A549 (cell line): Measurements from ENCODE around the gene SAT2. TPM values are rescaled to one million over a fixed set of nuclear protein-coding genes. Genes with fewer than 3 reads are reported as not detected.

Source experiments
- BHLHE40 ChIP-seq: IDR thresholded peaks from 2 replicates; pipeline ENCODE4 v1.6.1; 2012; ENCODE audit warnings: low read depth, low read length, inconsistent platforms
- CBX2 ChIP-seq: fragments of 200-600 bp; sonication (generic); IDR thresholded peaks from 2 replicates; pipeline ENCODE4 v1.6.1; 2016; ENCODE audit warnings: low read depth, mild to moderate bottlenecking, borderline replicate concordance
- CBX8 ChIP-seq: fragments of 200-600 bp; sonication (generic); IDR thresholded peaks from 2 replicates; pipeline ENCODE4 v1.6.1; 2016
- CHD2 ChIP-seq: fragments of 150-350 bp; IDR thresholded peaks from 2 replicates; pipeline ENCODE4 v1.6.1; 2014; ENCODE audit warnings: low read length; ENCODE audit not compliant: partially characterized antibody
- EHF ChIP-seq: fragments of 250-450 bp; sonication (Bioruptor Pico); IDR thresholded peaks from 2 replicates; pipeline ENCODE4 v1.5.0; 2020; ENCODE audit warnings: mild to moderate bottlenecking
- EHMT2 ChIP-seq: fragments of 200-600 bp; sonication (generic); IDR thresholded peaks from 2 replicates; pipeline ENCODE4 v1.6.1; 2016; ENCODE audit warnings: antibody characterized with exemption, low read depth, mild to moderate bottlenecking, moderate library complexity
- ESRRA ChIP-seq: fragments of 150-350 bp; IDR thresholded peaks from 2 replicates; pipeline ENCODE4 v1.6.1; 2014; ENCODE audit warnings: mild to moderate bottlenecking, low read length, borderline replicate concordance
- FOSB ChIP-seq: fragments of 250-450 bp; sonication (Bioruptor Pico); IDR thresholded peaks from 2 replicates; pipeline ENCODE4 v1.5.0; 2020; ENCODE audit warnings: mild to moderate bottlenecking, moderate library complexity
- FOXS1 ChIP-seq: fragments of 250-450 bp; sonication (Bioruptor Pico); IDR thresholded peaks from 2 replicates; pipeline ENCODE4 v1.5.0; 2020; ENCODE audit warnings: mild to moderate bottlenecking, moderate library complexity
- GATA3 ChIP-seq: IDR thresholded peaks from 2 replicates; pipeline ENCODE4 v1.6.1; 2012; ENCODE audit warnings: borderline replicate concordance
- HDAC2 ChIP-seq: fragments of 200-600 bp; sonication (generic); IDR thresholded peaks from 2 replicates; pipeline ENCODE4 v1.6.1; 2016
- HOXA7 ChIP-seq: fragments of 250-450 bp; sonication (Bioruptor Pico); IDR thresholded peaks from 2 replicates; pipeline ENCODE4 v1.5.0; 2020; ENCODE audit warnings: mild to moderate bottlenecking, moderate library complexity
- HOXB13 ChIP-seq: fragments of 250-450 bp; sonication (Bioruptor Pico); IDR thresholded peaks from 2 replicates; pipeline ENCODE4 v1.5.0; 2020; ENCODE audit warnings: low read depth, mild to moderate bottlenecking, moderate library complexity
- HOXB5 ChIP-seq: fragments of 250-450 bp; sonication (Bioruptor Pico); IDR thresholded peaks from 2 replicates; pipeline ENCODE4 v1.5.0; 2020; ENCODE audit warnings: mild to moderate bottlenecking, moderate library complexity
- KDM1A ChIP-seq: fragments of 200-600 bp; sonication (generic); IDR thresholded peaks from 2 replicates; pipeline ENCODE4 v1.6.1; 2016; ENCODE audit warnings: low read depth, mild to moderate bottlenecking
- KDM5A ChIP-seq: fragments of 200-600 bp; sonication (generic); IDR thresholded peaks from 2 replicates; pipeline ENCODE4 v1.6.1; 2016; ENCODE audit warnings: antibody characterized with exemption, mild to moderate bottlenecking
- MYC ChIP-seq: IDR thresholded peaks from 2 replicates; pipeline ENCODE4 v1.6.1; 2012; ENCODE audit warnings: mild to moderate bottlenecking, inconsistent platforms, low read length, improper control_type of control experiment, borderline replicate concordance
- NFE2L2 ChIP-seq: fragments of 150-350 bp; conservative IDR thresholded peaks from 2 replicates; pipeline ENCODE4 v1.6.1; 2014; ENCODE audit warnings: low read length
- NPAS2 ChIP-seq: fragments of 250-450 bp; sonication (Bioruptor Pico); IDR thresholded peaks from 2 replicates; pipeline ENCODE4 v1.8.0; 2022; ENCODE audit warnings: mild to moderate bottlenecking, moderate library complexity, borderline replicate concordance
- NR3C1 ChIP-seq: fragments of >200 bp; sonication (Bioruptor Twin); formaldehyde crosslinking; IDR thresholded peaks from 3 replicates; pipeline ENCODE4 v1.6.1; 2017
- POLR2A ChIP-seq: IDR thresholded peaks from 2 replicates; pipeline ENCODE4 v1.6.1; 2012; ENCODE audit warnings: mild to moderate bottlenecking, low read length
- POLR2AphosphoS2 ChIP-seq: conservative IDR thresholded peaks from 2 replicates; pipeline ENCODE4 v1.6.1; 2012; ENCODE audit warnings: low read length, improper control_type of control experiment, inconsistent platforms
- RAD21 ChIP-seq, 2 experiments: fragments of >200 bp in 1 of 2; sonication (Bioruptor Twin) in 1 of 2; formaldehyde crosslinking in 1 of 2; IDR thresholded peaks in 1 of 2; conservative IDR thresholded peaks in 1 of 2; 2 replicates in 1 of 2; 3 replicates in 1 of 2; pipeline ENCODE4 v1.6.1; 2012 to 2018; ENCODE audit warnings: inconsistent platforms in 1 of 2
- RARB ChIP-seq: fragments of 250-450 bp; sonication (Bioruptor Pico); IDR thresholded peaks from 2 replicates; pipeline ENCODE4 v1.8.0; 2021; ENCODE audit warnings: mild to moderate bottlenecking, moderate library complexity
- SMC3 ChIP-seq: fragments of >200 bp; sonication (Bioruptor Twin); formaldehyde crosslinking; IDR thresholded peaks from 3 replicates; pipeline ENCODE4 v1.6.1; 2018; ENCODE audit warnings: inconsistent platforms
- ZC3H11A ChIP-seq: fragments of 450-650 bp; IDR thresholded peaks from 2 replicates; pipeline ENCODE4 v1.6.1; 2014; ENCODE audit warnings: antibody characterized with exemption, mild to moderate bottlenecking
- ZNF302 ChIP-seq: fragments of 250-450 bp; sonication (Bioruptor Pico); IDR thresholded peaks from 2 replicates; pipeline ENCODE4 v1.9.0; 2021; ENCODE audit warnings: inconsistent platforms, mild to moderate bottlenecking, moderate library complexity
- polyA plus RNA-seq, 4 experiments: library from polyadenylated mRNA; depleted of rRNA in 3 of 4; stranded (reverse); fragments of >200 nt; fragmentation: RNase III in 1 of 4; extraction: RNeasy Plus Mini Kit Qiagen cat#74134 plus additional on column Dnase treatment in 1 of 4; gene quantifications; 2 replicates in 3 of 4; 3 replicates in 1 of 4; pipeline ENCODE4 v1.2.3, GENCODE V29; 2011 to 2017
- TF ChIP-seq, protein P1 (sequence below): IDR thresholded peaks from 2 replicates; pipeline ENCODE4 v1.6.1; 2012; ENCODE audit warnings: low read depth, borderline replicate concordance
- TF ChIP-seq, protein P2 (sequence below): fragments of 250-450 bp; sonication (Bioruptor Pico); IDR thresholded peaks from 2 replicates; pipeline ENCODE4 v1.5.0; 2021; ENCODE audit warnings: mild to moderate bottlenecking, moderate library complexity, borderline replicate concordance
- TF ChIP-seq, protein P3 (sequence below): fragments of 450-650 bp; IDR thresholded peaks from 2 replicates; pipeline ENCODE4 v1.6.1; 2014; ENCODE audit warnings: antibody characterized with exemption
- TF ChIP-seq, protein P4 (sequence below): IDR thresholded peaks from 2 replicates; pipeline ENCODE4 v1.6.1; 2012
- TF ChIP-seq, protein P5 (sequence below): fragments of >200 bp; sonication (Bioruptor Twin); formaldehyde crosslinking; IDR thresholded peaks from 3 replicates; pipeline ENCODE4 v1.5.1; 2016
- TF ChIP-seq, protein P6 (sequence below): fragments of 200-600 bp; sonication (generic); IDR thresholded peaks from 2 replicates; pipeline ENCODE4 v1.6.1; 2016; ENCODE audit warnings: antibody characterized with exemption, mild to moderate bottlenecking, moderate library complexity

Gene SAT2
- polyA plus RNA-seq, 2 of the 4 experiments (the other 2 are of a cell fraction) = 38.1 to 76.3 TPM

DNA sequence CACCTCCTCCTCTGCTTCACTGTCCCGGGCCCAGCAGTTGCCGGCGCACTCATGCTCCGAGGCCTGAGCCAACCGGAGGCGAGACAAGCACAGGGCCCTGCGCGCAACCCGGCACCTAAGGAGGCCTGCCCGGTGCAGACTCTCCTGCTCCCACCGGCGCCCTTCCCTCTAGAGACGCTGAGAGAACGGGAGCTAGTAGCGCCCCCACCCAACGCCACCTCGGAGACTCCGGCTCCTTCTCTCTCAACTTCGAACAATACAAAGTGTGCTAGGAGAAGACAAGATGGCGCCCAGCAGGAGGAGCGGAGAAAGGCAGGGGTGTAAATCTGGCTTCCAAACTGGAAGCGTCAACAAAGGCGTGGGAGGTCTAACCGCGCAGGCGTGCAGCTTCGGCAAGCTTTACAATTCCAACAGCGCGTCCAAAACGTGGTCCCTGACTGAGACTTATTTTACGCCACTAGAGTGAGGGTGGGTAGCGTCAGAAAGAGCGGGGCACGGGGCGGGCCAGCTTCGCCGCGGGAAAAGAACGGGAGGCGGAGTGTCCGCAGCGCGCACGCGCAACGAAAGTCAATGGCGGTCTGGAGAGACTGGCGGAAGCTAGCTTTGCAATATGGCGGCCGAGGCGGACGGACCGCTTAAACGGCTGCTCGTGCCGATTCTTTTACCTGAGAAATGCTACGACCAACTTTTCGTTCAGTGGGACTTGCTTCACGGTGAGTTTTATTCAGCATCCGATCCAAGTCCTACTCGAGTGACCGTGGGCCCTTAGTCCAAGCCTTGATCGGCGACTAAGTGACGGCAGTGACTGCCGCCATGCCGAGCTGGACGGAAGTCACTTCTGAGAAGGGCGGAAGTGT, 44.1 kb downstream of the SAT2 start, which contains the start of gene MPDU1 (continued):
- TF ChIP-seq, protein P1, sequence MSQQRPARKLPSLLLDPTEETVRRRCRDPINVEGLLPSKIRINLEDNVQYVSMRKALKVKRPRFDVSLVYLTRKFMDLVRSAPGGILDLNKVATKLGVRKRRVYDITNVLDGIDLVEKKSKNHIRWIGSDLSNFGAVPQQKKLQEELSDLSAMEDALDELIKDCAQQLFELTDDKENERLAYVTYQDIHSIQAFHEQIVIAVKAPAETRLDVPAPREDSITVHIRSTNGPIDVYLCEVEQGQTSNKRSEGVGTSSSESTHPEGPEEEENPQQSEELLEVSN = peak; percentile 99
- TF ChIP-seq FOXS1 (CRISPR knock-in tag) = peak; percentile 86
- no peak for TF ChIP-seq NR3C1
- TF ChIP-seq ZNF302 (CRISPR knock-in tag) = peak; percentile 86
- TF ChIP-seq, protein P2, sequence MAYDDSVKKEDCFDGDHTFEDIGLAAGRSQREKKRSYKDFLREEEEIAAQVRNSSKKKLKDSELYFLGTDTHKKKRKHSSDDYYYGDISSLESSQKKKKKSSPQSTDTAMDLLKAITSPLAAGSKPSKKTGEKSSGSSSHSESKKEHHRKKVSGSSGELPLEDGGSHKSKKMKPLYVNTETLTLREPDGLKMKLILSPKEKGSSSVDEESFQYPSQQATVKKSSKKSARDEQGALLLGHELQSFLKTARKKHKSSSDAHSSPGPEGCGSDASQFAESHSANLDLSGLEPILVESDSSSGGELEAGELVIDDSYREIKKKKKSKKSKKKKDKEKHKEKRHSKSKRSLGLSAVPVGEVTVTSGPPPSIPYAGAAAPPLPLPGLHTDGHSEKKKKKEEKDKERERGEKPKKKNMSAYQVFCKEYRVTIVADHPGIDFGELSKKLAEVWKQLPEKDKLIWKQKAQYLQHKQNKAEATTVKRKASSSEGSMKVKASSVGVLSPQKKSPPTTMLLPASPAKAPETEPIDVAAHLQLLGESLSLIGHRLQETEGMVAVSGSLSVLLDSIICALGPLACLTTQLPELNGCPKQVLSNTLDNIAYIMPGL (CRISPR knock-in tag) = peak; percentile 92; the same call in 1 of the 2 replicates
- TF ChIP-seq, protein P3, sequence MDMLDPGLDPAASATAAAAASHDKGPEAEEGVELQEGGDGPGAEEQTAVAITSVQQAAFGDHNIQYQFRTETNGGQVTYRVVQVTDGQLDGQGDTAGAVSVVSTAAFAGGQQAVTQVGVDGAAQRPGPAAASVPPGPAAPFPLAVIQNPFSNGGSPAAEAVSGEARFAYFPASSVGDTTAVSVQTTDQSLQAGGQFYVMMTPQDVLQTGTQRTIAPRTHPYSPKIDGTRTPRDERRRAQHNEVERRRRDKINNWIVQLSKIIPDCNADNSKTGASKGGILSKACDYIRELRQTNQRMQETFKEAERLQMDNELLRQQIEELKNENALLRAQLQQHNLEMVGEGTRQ = peak; percentile 57
- TF ChIP-seq HDAC2 = peak; percentile 79; the same call in 1 of the 2 replicates
- TF ChIP-seq POLR2A = peak; percentile 74
- peak; percentile 79 for TF ChIP-seq NPAS2
- peak; percentile 85 for TF ChIP-seq MYC
- no peak for TF ChIP-seq CHD2
- peak; percentile 97 for TF ChIP-seq EHF
- no peak for TF ChIP-seq CBX2
- peak; percentile 95 for TF ChIP-seq HOXB5 (CRISPR knock-in tag)
- TF ChIP-seq, protein P4, sequence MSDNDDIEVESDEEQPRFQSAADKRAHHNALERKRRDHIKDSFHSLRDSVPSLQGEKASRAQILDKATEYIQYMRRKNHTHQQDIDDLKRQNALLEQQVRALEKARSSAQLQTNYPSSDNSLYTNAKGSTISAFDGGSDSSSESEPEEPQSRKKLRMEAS = peak; percentile 99
- TF ChIP-seq, protein P5, sequence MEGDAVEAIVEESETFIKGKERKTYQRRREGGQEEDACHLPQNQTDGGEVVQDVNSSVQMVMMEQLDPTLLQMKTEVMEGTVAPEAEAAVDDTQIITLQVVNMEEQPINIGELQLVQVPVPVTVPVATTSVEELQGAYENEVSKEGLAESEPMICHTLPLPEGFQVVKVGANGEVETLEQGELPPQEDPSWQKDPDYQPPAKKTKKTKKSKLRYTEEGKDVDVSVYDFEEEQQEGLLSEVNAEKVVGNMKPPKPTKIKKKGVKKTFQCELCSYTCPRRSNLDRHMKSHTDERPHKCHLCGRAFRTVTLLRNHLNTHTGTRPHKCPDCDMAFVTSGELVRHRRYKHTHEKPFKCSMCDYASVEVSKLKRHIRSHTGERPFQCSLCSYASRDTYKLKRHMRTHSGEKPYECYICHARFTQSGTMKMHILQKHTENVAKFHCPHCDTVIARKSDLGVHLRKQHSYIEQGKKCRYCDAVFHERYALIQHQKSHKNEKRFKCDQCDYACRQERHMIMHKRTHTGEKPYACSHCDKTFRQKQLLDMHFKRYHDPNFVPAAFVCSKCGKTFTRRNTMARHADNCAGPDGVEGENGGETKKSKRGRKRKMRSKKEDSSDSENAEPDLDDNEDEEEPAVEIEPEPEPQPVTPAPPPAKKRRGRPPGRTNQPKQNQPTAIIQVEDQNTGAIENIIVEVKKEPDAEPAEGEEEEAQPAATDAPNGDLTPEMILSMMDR = no peak
- TF ChIP-seq HOXB13 = peak; percentile 99
- TF ChIP-seq NFE2L2 = no peak
- no peak for TF ChIP-seq SMC3
- TF ChIP-seq FOSB (CRISPR knock-in tag) = 0 out of 2 replicates have a peak, but pooled peaks have one; percentile 78
- peak; percentile 82; the same call in 1 of the 2 replicates for TF ChIP-seq RARB
- no peak for TF ChIP-seq RAD21 (conservative IDR thresholded peaks at IDR 0.05 in 1 of 2, IDR thresholded peaks at IDR 0.05 in 1 of 2)
- peak; percentile 78 for TF ChIP-seq KDM5A
- TF ChIP-seq ESRRA = no peak
- TF ChIP-seq EHMT2 = 0 out of 2 replicates have a peak, but pooled peaks have one; percentile 48
- no peak for TF ChIP-seq CBX8
- TF ChIP-seq BHLHE40 = peak; percentile 2; the same call in 1 of the 2 replicates
- TF ChIP-seq KDM1A = no peak
- TF ChIP-seq, protein P6, sequence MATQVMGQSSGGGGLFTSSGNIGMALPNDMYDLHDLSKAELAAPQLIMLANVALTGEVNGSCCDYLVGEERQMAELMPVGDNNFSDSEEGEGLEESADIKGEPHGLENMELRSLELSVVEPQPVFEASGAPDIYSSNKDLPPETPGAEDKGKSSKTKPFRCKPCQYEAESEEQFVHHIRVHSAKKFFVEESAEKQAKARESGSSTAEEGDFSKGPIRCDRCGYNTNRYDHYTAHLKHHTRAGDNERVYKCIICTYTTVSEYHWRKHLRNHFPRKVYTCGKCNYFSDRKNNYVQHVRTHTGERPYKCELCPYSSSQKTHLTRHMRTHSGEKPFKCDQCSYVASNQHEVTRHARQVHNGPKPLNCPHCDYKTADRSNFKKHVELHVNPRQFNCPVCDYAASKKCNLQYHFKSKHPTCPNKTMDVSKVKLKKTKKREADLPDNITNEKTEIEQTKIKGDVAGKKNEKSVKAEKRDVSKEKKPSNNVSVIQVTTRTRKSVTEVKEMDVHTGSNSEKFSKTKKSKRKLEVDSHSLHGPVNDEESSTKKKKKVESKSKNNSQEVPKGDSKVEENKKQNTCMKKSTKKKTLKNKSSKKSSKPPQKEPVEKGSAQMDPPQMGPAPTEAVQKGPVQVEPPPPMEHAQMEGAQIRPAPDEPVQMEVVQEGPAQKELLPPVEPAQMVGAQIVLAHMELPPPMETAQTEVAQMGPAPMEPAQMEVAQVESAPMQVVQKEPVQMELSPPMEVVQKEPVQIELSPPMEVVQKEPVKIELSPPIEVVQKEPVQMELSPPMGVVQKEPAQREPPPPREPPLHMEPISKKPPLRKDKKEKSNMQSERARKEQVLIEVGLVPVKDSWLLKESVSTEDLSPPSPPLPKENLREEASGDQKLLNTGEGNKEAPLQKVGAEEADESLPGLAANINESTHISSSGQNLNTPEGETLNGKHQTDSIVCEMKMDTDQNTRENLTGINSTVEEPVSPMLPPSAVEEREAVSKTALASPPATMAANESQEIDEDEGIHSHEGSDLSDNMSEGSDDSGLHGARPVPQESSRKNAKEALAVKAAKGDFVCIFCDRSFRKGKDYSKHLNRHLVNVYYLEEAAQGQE = no peak; the same call in 1 of the 2 replicates
- no peak; the same call in none of the 2 replicates for TF ChIP-seq HOXA7 (CRISPR knock-in tag)
- TF ChIP-seq ZC3H11A = no peak
- TF ChIP-seq POLR2AphosphoS2 = no peak; the same call in 1 of the 2 replicates
- TF ChIP-seq GATA3 = 0 out of 2 replicates have a peak, but pooled peaks have one; percentile 39
